ENCODE data around the gene KLHDC4. TPM values are rescaled to one million over a fixed set of nuclear protein-coding genes. Genes with fewer than 3 reads are reported as not detected.
"Not testable (repeated sequence)": the region's sequence is repeated elsewhere in the genome, so short reads cannot be mapped to it uniquely, and the experiment has no call there.

The KLHDC4 gene
- total RNA-seq, 2 experiments from 2014 or later: 65.9 to 70.2 TPM

DNA sequence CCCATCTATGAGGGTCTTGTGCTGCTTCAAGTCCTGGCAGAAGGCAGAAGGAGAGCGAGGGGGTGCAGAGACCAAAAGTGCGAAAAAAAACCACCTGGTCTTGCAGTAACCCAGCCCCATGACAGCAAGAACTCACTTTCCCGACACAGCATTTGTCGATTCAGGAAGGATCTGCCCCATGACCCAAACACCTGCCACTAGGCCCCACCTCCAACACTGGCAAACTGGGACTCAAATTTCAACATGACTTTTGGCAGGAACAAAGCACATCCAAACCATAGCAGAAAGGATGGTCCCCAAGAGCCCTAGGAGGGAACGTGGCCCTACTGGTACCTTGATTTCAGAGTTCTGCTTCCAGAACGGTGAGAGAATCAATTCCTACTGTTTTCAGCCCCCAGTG lies 34.7 kb upstream of the KLHDC4 start:
- intact Hi-C loops (cut with micrococcal nuclease): no loop called here
- Mint-ChIP-seq H3K9me3 (no peaks in the 10 kb centered on the region), H3K27me3 (no peaks in the 10 kb centered on the region), H3K36me3 (no peaks in the 10 kb centered on the region), H3K27ac (no peak overlapping the region), H3K4me1 (ENCODE audit: low read depth) (no peaks in the 10 kb centered on the region), H3K4me3 (no peak overlapping the region)
- CTCF ChIA-PET: no interaction called here
- POLR2A ChIA-PET: no interaction called here
- no peak for DNase-seq

DNA sequence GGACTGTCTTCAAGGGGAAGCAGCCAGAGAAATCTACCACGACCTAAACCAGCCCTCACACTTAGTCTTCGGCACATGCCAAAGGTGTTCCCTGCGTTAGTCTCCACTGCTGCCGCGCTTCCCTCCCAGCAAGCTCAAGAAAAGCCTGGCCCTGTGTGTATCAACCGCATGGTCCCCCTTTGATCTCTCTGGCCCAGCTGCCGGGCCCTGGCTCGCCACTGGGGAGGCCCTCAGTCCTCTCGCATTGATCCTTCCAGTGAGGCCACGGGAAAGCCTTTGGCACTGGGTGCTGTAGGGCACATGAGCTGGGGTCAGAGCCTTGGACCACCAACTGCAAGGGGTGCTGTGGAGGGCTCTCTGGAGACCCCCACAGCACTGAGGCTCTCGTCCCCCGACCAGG lies 29.6 kb upstream of the KLHDC4 start:
- POLR2A ChIA-PET: no interaction called here
- H3K4me3 Mint-ChIP-seq: no peak overlapping the region
- intact Hi-C loops (cut with micrococcal nuclease): no loop called here
- no peak overlapping the region for H3K27ac Mint-ChIP-seq
- H3K9me3 Mint-ChIP-seq: no peaks in the 10 kb centered on the region
- DNase-seq: no peak
- H3K4me1 Mint-ChIP-seq (ENCODE audit: low read depth): no peaks in the 10 kb centered on the region
- CTCF ChIA-PET: interaction anchor here (2.1 to 2.5 kb wide), 2 partner anchors 12 to 16 kb away, joined by 5 to 10 read pairs; no protein-coding TSS in a partner anchor
- no peaks in the 10 kb centered on the region for H3K27me3 Mint-ChIP-seq
- H3K36me3 Mint-ChIP-seq: no peaks in the 10 kb centered on the region

DNA sequence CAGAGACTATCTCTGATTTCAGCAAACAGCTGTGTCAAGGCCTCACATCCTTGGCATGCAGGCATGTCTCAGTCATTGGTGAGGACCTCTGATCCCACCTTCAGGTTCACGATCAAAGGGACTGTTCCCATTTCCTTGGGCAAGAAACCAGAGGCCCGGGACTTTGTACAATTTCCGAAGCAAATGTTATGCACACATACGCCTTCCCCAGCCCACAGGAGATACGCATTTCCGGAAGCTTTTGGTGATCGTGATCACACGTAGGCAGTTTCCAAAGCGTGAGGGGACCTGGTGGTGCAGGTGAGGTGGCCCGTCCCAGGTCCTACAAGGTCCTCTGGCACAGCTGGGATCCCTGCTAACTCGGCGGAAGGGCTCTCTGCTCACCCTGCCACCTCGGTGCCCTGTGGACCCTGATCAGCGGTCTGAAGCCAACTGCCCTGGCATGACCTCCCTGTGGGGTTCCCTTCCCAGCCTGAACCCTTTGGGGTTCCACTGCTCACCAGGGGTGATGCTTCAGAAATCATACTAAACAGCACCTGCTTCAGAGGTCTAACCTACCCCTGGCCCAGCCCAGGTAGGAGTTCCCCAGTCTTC lies 28.8 kb upstream of the KLHDC4 start:
- Mint-ChIP-seq H3K9me3 (no peaks in the 10 kb centered on the region), H3K36me3 (no peaks in the 10 kb centered on the region), H3K4me3 (no peak overlapping the region), H3K27me3 (no peaks in the 10 kb centered on the region), H3K27ac (no peak overlapping the region), H3K4me1 (ENCODE audit: low read depth) (no peaks in the 10 kb centered on the region)
- POLR2A ChIA-PET: no interaction called here
- DNase-seq: no peak
- intact Hi-C loops (cut with micrococcal nuclease): no loop called here
- CTCF ChIA-PET: interaction anchor here (1.0 to 2.5 kb wide), 3 partner anchors 12 to 55 kb away, joined by 5 to 10 read pairs (median 5); no protein-coding TSS in a partner anchor

DNA sequence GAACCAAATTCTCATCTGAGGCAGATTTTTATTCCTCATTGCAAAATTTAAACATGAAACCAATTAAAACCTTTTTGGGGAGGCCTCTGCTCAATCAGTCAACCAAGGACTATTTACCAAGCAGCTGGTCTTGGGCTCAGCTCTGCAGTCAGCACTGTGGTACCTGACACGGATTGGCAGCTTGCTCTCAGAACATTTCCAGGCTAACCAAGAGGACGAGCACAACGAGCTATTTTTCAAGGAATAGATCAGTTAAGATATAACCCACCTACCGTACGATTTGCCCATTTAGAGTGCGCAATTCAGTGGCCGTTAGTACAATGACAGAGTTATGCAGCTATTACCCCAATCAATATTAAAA lies 26.4 kb upstream of the KLHDC4 start:
- Mint-ChIP-seq H3K27ac (no peak overlapping the region), H3K4me1 (ENCODE audit: low read depth) (no peaks in the 10 kb centered on the region), H3K9me3 (no peaks in the 10 kb centered on the region), H3K4me3 (no peak overlapping the region), H3K36me3 (no peaks in the 10 kb centered on the region), H3K27me3 (no peaks in the 10 kb centered on the region)
- CTCF ChIA-PET: interaction anchor here (1.6 to 1.8 kb wide), 2 partner anchors 12 to 13 kb away, joined by 6 to 8 read pairs; no protein-coding TSS in a partner anchor
- POLR2A ChIA-PET: no interaction called here
- intact Hi-C loops (cut with micrococcal nuclease): no loop called here
- DNase-seq: no peak

DNA sequence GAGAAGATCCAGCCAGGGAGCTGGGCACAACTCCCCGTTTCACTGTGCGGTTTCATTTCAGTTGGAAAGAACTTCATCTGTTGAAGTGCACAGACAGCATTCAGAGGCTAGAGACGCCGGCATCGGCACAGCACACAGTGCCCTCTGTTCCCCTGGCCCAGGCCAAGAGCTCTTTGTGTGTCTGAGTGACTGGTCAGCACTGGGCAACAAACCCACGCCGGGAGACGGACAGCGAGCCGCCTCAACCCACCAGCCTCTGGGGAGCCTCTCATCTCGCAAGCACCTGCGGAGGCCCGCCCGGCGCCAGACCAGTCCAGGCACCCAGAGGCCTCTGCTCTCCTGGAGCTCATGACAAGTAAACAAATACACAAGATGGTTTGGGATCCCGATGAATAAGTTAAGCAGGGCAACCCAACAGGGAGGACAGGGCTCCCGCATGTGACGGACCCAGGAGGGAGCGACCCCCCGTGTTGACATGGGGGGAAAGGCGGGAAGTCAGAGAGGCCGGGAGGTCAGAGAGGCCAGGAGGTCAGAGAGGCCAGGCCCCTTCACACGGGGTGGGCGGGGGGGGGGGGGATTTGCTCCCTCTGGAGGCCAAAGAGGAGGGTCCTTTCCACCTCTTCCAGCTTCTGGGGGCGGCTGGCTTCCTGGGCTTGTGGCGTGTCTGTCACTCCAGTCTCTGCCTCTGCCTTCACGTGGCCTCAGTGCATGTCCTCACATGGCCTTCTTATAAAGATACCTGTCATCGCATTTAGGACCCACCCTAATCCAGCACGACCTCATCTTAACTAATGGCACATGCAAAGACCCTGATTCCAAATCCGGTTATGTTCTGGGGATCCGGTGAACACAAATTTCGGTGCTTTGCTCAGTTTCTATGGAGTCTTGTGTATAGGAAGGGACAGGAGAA lies 25.8 kb upstream of the KLHDC4 start:
- ChIA-PET CTCF (interaction anchor here (0.8 to 1.8 kb wide), 3 partner anchors 11 to 22 kb away, joined by 4 to 8 read pairs (median 6); no protein-coding TSS in a partner anchor), POLR2A (no interaction called here)
- intact Hi-C loops (cut with micrococcal nuclease): no loop called here

DNA sequence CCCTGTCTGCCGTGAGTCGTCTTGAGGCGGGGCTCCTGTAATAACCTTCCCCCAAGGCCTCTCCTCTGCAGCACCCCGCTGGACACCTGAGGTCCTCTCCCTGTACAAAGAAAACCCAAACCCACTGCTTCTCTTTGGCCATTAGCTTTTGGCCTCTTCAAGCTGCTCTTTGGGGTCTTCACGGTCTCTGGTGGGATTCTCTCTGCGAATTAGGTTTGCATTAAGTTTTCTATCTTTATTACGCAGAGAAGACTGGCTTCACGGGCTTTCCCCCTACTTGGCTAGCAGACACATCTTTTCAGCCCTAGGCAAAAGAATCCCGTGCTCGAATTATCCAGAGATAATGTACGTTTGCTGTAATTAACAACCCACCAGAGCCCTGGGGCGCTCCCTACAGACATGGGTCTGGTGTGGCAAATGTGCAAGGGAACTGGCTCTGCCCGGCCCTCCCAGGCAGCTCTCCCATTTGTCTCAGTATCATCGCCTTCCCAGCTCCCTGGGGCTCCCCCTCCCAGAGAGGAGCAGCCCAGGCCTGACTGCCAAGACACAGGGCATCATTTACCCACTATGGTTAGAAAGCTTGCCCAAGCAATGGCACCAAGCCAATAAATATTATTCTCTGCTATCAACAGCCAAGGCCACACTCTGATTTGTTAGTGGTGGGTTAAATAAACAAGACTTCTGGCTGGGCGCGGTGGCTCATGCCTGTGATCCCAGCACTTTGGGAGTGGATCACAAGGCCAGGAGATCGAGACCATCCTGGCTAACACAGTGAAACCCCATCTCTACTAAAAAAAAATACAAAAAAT lies 24.7 kb upstream of the KLHDC4 start:
- ChIA-PET POLR2A (no interaction called here), CTCF (interaction anchor here (0.8 to 1.6 kb wide), 2 partner anchors 10 to 21 kb away, joined by 4 to 8 read pairs; no protein-coding TSS in a partner anchor)
- Mint-ChIP-seq H3K36me3 (no peaks in the 10 kb centered on the region), H3K4me1 (ENCODE audit: low read depth) (no peaks in the 10 kb centered on the region), H3K27ac (no peak overlapping the region), H3K9me3 (no peaks in the 10 kb centered on the region), H3K27me3 (no peaks in the 10 kb centered on the region), H3K4me3 (no peak overlapping the region)
- no peak for DNase-seq
- intact Hi-C loops (cut with micrococcal nuclease): no loop called here

More for the DNA sequence above, 25.8 kb upstream of the KLHDC4 start:
- Mint-ChIP-seq H3K27me3 (no peaks in the 10 kb centered on the region), H3K36me3 (no peaks in the 10 kb centered on the region), H3K27ac (no peak overlapping the region), H3K4me1 (ENCODE audit: low read depth) (no peaks in the 10 kb centered on the region), H3K9me3 (no peaks in the 10 kb centered on the region), H3K4me3 (no peak overlapping the region)
- DNase-seq: no peak

DNA sequence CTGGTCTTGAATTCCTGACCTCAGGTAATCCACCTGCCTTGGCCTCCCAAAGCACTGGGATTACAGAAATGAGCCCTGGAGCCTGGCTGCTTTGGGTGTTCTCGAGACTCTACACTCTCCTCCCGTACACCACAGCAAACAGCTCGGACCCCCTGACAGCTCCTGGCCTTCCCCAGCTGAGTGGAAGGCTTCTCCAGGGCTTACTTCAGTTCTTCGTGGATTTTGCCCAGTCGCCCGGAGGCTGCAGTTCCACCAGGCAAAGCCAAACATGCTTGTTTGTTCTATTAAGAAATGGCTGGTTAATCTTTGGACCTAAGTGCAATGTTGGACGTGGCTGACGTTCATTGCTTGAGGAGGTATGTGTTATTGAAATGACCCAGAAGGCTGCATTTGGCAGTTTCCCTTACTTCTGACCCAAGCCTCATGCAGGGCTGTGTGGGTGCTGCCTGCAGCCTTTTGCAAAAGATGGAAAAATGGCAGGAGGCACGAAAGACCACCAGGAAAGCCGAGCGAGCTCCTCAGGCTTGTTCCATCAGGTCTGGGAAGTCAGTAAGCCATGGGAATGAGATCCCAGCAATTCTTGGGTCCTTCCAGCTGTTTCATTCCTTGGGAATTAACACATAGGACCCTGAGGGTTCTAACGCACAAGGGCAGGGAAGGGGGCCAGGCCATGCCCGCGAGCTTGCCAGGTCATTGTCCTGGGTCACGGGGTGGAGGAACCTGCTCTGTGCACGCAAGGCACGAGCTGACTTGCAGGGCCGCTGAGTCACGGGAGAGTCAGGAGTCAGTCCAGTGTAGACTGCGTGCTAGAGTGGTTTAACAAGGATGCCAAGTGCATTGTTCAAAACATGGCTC lies 23.9 kb upstream of the KLHDC4 start:
- Mint-ChIP-seq H3K9me3 (no peaks in the 10 kb centered on the region), H3K4me1 (ENCODE audit: low read depth) (no peaks in the 10 kb centered on the region), H3K36me3 (no peaks in the 10 kb centered on the region), H3K27ac (no peak overlapping the region), H3K4me3 (no peak overlapping the region), H3K27me3 (no peaks in the 10 kb centered on the region)
- CTCF ChIA-PET: no interaction called here
- intact Hi-C loops (cut with micrococcal nuclease): no loop called here
- DNase-seq: no peak
- POLR2A ChIA-PET: interaction anchor here (0.6 kb wide), 1 partner anchor 76 kb away, joined by 4 read pairs; no protein-coding TSS in a partner anchor

DNA sequence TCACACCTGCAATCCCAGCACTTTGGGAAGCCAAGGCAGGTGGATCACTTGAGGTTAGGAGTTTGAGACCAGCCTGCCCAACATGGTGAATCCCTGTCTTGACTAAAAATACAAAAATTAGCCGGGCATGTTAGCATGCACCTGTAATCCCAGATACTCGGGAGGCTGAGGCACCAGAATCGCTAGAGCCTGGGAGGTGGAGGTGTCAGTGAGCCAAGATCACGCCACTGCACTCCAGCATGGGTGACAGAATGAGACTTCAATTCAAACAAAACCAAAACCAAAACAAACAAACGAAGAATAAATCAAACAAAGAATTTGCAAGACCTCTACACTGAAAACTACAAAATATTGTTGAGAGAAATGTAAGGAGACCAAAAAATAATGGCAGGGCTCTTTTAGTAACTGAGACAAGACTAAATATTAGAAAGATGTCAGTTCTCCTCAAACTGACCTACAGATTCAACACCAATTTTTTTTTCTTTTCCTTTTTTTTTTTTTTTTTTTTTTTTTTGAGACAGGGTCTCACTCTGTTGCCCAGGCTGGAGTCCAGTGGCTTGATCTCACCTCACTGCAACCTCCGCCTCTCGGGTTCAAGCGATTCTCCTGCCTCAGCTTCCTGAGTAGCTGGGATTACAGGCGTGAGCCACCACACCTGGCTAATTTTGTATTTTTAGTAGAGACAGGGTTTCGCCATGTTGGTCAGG lies 23.1 kb upstream of the KLHDC4 start:
- H3K27ac Mint-ChIP-seq; H3K9me3 Mint-ChIP-seq; H3K4me3 Mint-ChIP-seq; DNase-seq; H3K36me3 Mint-ChIP-seq; H3K4me1 Mint-ChIP-seq (ENCODE audit: low read depth); intact Hi-C loops (cut with micrococcal nuclease); H3K27me3 Mint-ChIP-seq: not testable (repeated sequence)
- CTCF ChIA-PET: interaction anchor here (1.6 kb wide), 1 partner anchor 10 kb away, joined by 9 read pairs; no protein-coding TSS in a partner anchor
- POLR2A ChIA-PET: interaction anchor here (0.6 kb wide), 1 partner anchor 77 kb away, joined by 4 read pairs; no protein-coding TSS in a partner anchor

DNA sequence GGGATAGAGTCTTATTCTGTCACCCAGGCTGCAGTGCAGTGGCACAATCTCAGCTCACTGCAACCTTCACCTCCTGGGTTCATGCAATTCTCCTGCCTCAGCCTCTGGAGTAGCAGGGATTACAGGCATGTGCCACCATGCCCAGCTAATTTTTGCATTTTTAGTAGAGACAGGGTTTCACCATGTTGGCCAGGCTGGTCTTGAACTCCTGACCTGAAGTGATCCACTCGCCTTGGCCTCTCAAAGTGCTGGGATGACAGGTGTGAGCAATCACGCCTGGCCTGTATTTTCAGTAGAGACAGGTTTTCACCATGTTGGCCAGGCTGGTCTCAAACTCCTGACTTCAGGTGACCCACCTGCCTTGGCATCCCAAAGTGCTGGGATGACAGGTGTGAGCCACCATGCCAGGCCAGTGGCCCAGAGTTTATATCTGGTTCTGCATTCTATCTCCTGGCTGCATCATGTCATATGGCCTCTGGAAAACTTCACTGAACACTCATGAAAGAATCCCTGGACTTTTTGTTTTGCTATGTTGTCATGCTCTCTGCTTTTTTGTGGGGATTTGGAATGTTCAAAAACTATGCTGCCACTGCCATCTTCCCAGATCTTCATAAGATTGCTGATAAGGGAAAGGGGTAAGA lies 21.8 kb upstream of the KLHDC4 start:
- CTCF ChIA-PET: interaction anchor here (1.6 kb wide), 1 partner anchor 8 kb away, joined by 9 read pairs; no protein-coding TSS in a partner anchor
- H3K4me3 Mint-ChIP-seq; H3K36me3 Mint-ChIP-seq; H3K9me3 Mint-ChIP-seq; POLR2A ChIA-PET; H3K4me1 Mint-ChIP-seq (ENCODE audit: low read depth); intact Hi-C loops (cut with micrococcal nuclease); H3K27ac Mint-ChIP-seq; H3K27me3 Mint-ChIP-seq; DNase-seq: not testable (repeated sequence)

DNA sequence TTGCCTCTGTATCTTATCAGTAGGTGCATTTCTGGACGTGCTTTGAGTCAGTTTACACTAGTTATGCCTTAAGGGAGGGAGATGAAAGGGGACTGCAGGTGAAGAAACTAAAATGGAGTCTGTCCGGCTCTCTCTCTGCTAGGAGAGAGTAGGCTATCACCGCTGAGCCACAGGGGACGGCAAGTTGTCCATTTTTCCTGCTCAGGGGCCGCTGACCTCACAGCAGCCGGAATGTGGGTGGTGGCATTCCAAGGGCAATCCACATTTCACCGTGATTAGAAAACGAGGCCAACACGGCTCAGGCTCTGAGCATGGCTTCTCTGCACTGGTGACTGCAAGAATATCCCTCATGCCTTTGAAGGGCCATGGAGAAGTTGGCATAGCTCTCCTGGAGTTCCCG lies 19.0 kb upstream of the KLHDC4 start:
- Mint-ChIP-seq H3K27ac (no peak overlapping the region), H3K27me3 (no peaks in the 10 kb centered on the region), H3K9me3 (no peaks in the 10 kb centered on the region), H3K36me3 (no peaks in the 10 kb centered on the region), H3K4me1 (ENCODE audit: low read depth) (peaks cover 19% of the 10 kb centered on the region), H3K4me3 (no peak overlapping the region)
- ChIA-PET CTCF (no interaction called here), POLR2A (no interaction called here)
- intact Hi-C loops (cut with micrococcal nuclease): no loop called here
- DNase-seq: no peak
